PFSK-1 (cell line): ENCODE measurements around the gene EYA3.

Experiments
- FOXP2 ChIP-seq: optimal IDR thresholded peaks from 2 replicates; pipeline ENCODE3; 2011; ENCODE audit warnings: borderline replicate concordance, control low read depth, inconsistent platforms; ENCODE audit not compliant: insufficient read depth; ENCODE audit errors: extremely low read length, extremely low read depth
- POLR2AphosphoS5 ChIP-seq: IDR thresholded peaks from 2 replicates; pipeline ENCODE4 v1.6.1; 2012; ENCODE audit warnings: low read depth, mild to moderate bottlenecking, control low read depth, low read length, moderate library complexity
- REST ChIP-seq, 2 experiments: IDR thresholded peaks; 2 replicates each; pipeline versions ENCODE4 v1.6.1 to v1.8.0; 2011 to 2012; ENCODE audit warnings: low read depth in 2 of 2, low read length in 2 of 2, control low read depth in 1 of 2, inconsistent platforms in 1 of 2, mild to moderate bottlenecking in 1 of 2, moderate library complexity in 1 of 2; ENCODE audit not compliant: insufficient read depth in 1 of 2
- SIN3A ChIP-seq: IDR thresholded peaks from 2 replicates; pipeline ENCODE4 v1.6.1; 2012; ENCODE audit warnings: mild to moderate bottlenecking, low read length, moderate library complexity, borderline replicate concordance; ENCODE audit not compliant: insufficient read depth
- TAF1 ChIP-seq: IDR thresholded peaks from 2 replicates; pipeline ENCODE4 v1.6.1; 2012; ENCODE audit warnings: low read length, control low read depth, borderline replicate concordance; ENCODE audit not compliant: insufficient read depth

The EYA3 gene

GRCh38 chr1:28067523-28068090 lies 20.8 kb downstream of the EYA3 start:
- TF ChIP-seq REST (IDR thresholded peaks at IDR 0.05; ENCODE audit: insufficient read depth in 1 of 2, low read depth in 2 of 2, low read length in 2 of 2) (no peak), FOXP2 (no peak), POLR2AphosphoS5 (no peak), TAF1 (no peak), SIN3A (no peak)

- TF ChIP-seq REST (IDR thresholded peaks at IDR 0.05; ENCODE audit: insufficient read depth in 1 of 2, low read depth in 2 of 2, low read length in 2 of 2) (no peak), POLR2AphosphoS5 (no peak), FOXP2 (no peak), TAF1 (no peak), SIN3A (no peak)
These were observed 21.8 kb downstream of the EYA3 start for GRCh38 chr1:28066393-28067154.

- TF ChIP-seq SIN3A = no peak
- no peak for TF ChIP-seq POLR2AphosphoS5
- TF ChIP-seq FOXP2 = no peak
- TF ChIP-seq REST (IDR thresholded peaks at IDR 0.05; ENCODE audit: insufficient read depth in 1 of 2, low read depth in 2 of 2, low read length in 2 of 2) = no peak
- TF ChIP-seq TAF1 = no peak
These were observed 24.3 kb downstream of the EYA3 start for GRCh38 chr1:28064064-28064463.

- no peak for TF ChIP-seq POLR2AphosphoS5
- no peak for TF ChIP-seq FOXP2
- TF ChIP-seq TAF1 = no peak
- no peak for TF ChIP-seq SIN3A
- TF ChIP-seq REST (IDR thresholded peaks at IDR 0.05; ENCODE audit: insufficient read depth in 1 of 2, low read depth in 2 of 2, low read length in 2 of 2) = no peak
These were observed 25.6 kb downstream of the EYA3 start for GRCh38 chr1:28062806-28063205.
